Brain microvascular endothelial cell (primary cell): ENCODE results near the gene REPS2.

Experiments
- DNase-seq: peaks from one replicate; pipeline ENCODE4 v3.0.0-alpha.2; 2020
- H3K27ac ChIP-seq: fragments of 250-450 bp; sonication (Bioruptor Pico); 2 replicates; pipeline ENCODE4 v1.5.1; 2020; ENCODE audit warnings: mild to moderate bottlenecking, moderate library complexity
- H3K27me3 ChIP-seq: fragments of 250-450 bp; sonication (Bioruptor Pico); replicated peaks from 2 replicates; pipeline ENCODE4 v1.5.1; 2020; ENCODE audit warnings: mild to moderate bottlenecking
- H3K36me3 ChIP-seq: fragments of 250-450 bp; sonication (Bioruptor Pico); replicated peaks from 2 replicates; pipeline ENCODE4 v1.5.1; 2020; ENCODE audit warnings: mild to moderate bottlenecking
- H3K4me3 ChIP-seq: 2 replicates; pipeline ENCODE4 v1.5.1; 2011; ENCODE audit warnings: low read depth, mild to moderate bottlenecking, control low read depth, low read length, moderate library complexity
- in situ Hi-C: cut with HindIII; loops from 2 replicates; pipeline ENCODE4 v1.10.0; 2017; ENCODE audit warnings: low sequenced_read_pairs, low pct_ligation_motif_present
- TF ChIP-seq, protein P1 (sequence below): IDR thresholded peaks from 2 replicates; pipeline ENCODE4 v1.5.1; 2011; ENCODE audit warnings: low read depth, mild to moderate bottlenecking, moderate library complexity, low read length, control low read depth, inconsistent platforms; ENCODE audit errors: missing control alignments

The REPS2 gene

DNA sequence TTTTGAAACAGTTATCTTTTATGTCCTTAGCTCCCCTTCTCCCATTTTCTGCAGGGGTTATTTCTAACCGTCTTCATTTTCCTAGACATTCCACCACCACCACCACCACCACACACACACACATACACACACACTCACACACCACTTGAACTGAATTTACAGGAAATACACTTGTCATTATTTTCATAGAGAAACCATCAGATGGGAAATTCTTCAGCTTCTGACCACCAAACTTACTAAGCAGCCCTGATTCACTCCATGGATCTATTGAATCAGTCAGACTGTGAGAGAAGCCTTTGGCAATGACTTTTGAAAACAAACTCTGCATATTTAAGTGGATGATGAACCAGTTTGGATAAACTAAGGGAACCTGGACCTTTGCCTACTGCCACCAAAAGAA, 218.5 kb downstream of the REPS2 start:
- Histone ChIP-seq H3K27ac (no peak overlapping the region), H3K27me3 (no peaks in the 10 kb centered on the region), H3K4me3 (no peak overlapping the region), H3K36me3 (no peaks in the 10 kb centered on the region)
- TF ChIP-seq, protein P1, sequence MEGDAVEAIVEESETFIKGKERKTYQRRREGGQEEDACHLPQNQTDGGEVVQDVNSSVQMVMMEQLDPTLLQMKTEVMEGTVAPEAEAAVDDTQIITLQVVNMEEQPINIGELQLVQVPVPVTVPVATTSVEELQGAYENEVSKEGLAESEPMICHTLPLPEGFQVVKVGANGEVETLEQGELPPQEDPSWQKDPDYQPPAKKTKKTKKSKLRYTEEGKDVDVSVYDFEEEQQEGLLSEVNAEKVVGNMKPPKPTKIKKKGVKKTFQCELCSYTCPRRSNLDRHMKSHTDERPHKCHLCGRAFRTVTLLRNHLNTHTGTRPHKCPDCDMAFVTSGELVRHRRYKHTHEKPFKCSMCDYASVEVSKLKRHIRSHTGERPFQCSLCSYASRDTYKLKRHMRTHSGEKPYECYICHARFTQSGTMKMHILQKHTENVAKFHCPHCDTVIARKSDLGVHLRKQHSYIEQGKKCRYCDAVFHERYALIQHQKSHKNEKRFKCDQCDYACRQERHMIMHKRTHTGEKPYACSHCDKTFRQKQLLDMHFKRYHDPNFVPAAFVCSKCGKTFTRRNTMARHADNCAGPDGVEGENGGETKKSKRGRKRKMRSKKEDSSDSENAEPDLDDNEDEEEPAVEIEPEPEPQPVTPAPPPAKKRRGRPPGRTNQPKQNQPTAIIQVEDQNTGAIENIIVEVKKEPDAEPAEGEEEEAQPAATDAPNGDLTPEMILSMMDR = no peak
- in situ Hi-C loops = no loop called here
- no peak for DNase-seq

- TF ChIP-seq, protein P1 = no peak
- Histone ChIP-seq H3K36me3 (no peaks in the 10 kb centered on the region), H3K4me3 (no peak overlapping the region), H3K27ac (no peak overlapping the region), H3K27me3 (no peaks in the 10 kb centered on the region)
- no peak for DNase-seq
- in situ Hi-C loops = no loop called here
Measured at GRCh38 chrX:17167915-17168314, 221.5 kb downstream of the REPS2 start.

GRCh38 chrX:17170973-17171372, 224.5 kb downstream of the REPS2 start:
- in situ Hi-C loops = no loop called here
- H3K4me3 ChIP-seq = no peak overlapping the region
- H3K27ac ChIP-seq = no peak overlapping the region
- no peak for DNase-seq
- TF ChIP-seq, protein P1 = no peak
- H3K36me3 ChIP-seq = no peaks in the 10 kb centered on the region
- H3K27me3 ChIP-seq = no peaks in the 10 kb centered on the region

GRCh38 chrX:17174671-17175070, 228.2 kb downstream of the REPS2 start:
- Histone ChIP-seq H3K27ac (no peak overlapping the region), H3K36me3 (no peaks in the 10 kb centered on the region), H3K27me3 (no peaks in the 10 kb centered on the region), H3K4me3 (no peak overlapping the region)
- TF ChIP-seq, protein P1 = no peak
- no peak for DNase-seq
- in situ Hi-C loops = no loop called here

DNA sequence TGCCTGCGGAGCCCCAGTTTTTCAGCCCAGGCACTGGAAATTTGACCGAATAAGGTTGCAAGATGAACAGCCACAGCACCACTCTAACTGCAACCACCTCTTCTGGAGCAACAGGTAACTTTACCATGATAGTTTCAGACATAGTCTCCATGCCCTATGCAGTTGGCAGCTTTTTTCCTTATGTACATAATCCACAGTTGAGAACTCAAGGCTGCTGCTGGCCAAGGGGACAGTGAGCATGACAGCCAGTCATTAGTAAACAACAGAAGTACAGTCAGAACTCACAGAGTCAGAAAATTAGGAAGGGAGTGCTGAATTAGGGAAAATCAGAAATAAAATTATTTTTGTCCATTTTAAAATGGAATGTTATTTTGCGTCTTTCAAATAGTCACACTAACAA, 235.9 kb downstream of the REPS2 start:
- Histone ChIP-seq H3K27me3 (no peaks in the 10 kb centered on the region), H3K36me3 (no peaks in the 10 kb centered on the region), H3K4me3 (no peak overlapping the region), H3K27ac (no peak overlapping the region)
- DNase-seq = no peak
- in situ Hi-C loops = no loop called here
- TF ChIP-seq, protein P1 = no peak

- Histone ChIP-seq H3K27me3 (no peaks in the 10 kb centered on the region), H3K27ac (no peak overlapping the region), H3K36me3 (no peaks in the 10 kb centered on the region), H3K4me3 (no peak overlapping the region)
- in situ Hi-C loops = no loop called here
- DNase-seq = no peak
- TF ChIP-seq, protein P1 = no peak
Measured at GRCh38 chrX:17183566-17183965, 237.1 kb downstream of the REPS2 start.
